Testis (tissue), 3 donors: ENCODE results near the gene SCPEP1. TPM values are rescaled to one million over a fixed set of nuclear protein-coding genes. Genes with fewer than 3 reads are reported as not detected.

Experiments used
- DNase-seq: peaks from one replicate; pipeline ENCODE4 v3.0.0-alpha.2; 2019
- H3K27ac ChIP-seq, 2 donors: fragments of 200-600 bp; sonication (generic); one replicate each; pipeline ENCODE4 v1.5.1; 2019
- H3K27me3 ChIP-seq: fragments of 200-600 bp; sonication (generic); one replicate; pipeline ENCODE4 v1.5.1; 2019
- H3K36me3 ChIP-seq: fragments of 200-600 bp; sonication (generic); one replicate; pipeline ENCODE4 v1.5.1; 2017; ENCODE audit warnings: low read depth; ENCODE audit errors: missing control alignments
- H3K4me1 ChIP-seq: fragments of 200-600 bp; sonication (generic); one replicate; pipeline ENCODE4 v1.5.1; 2019
- H3K4me3 ChIP-seq, 2 donors: fragments of 200-600 bp; sonication (generic); one replicate each; pipeline ENCODE4 v1.5.1; 2017 to 2019
- H3K9me3 ChIP-seq: fragments of 200-600 bp; sonication (generic); one replicate; pipeline ENCODE4 v1.5.1; 2017
- POLR2A ChIP-seq: fragments of 450-650 bp; IDR thresholded peaks from one replicate; pipeline ENCODE4 v1.6.1; 2017; ENCODE audit warnings: antibody characterized with exemption, mild to moderate bottlenecking, moderate library complexity
- WGBS, 2 donors: methylation state at CpG; one replicate each; pipeline ENCODE4 v1.1.5; 2018; 5-methylcytosine and 5-hydroxymethylcytosine counted together
- intact Hi-C: fragments of 100-400 bp; cut with DNase I; formaldehyde crosslinking; loops from one replicate; pipeline ENCODE4 v1.15.1; 2023; ENCODE audit warnings: low total_unique reads
- polyA plus RNA-seq: library from polyadenylated mRNA; stranded (reverse); fragments of 350-450 nt; fragmentation: Illumina TruSeq; extraction: RNeasy Lipid Tissue Mini Kit (QIAGEN cat#74804); gene quantifications from one replicate; pipeline ENCODE4 v1.2.3, GENCODE V29; 2014; ENCODE audit warnings: low read depth, low replicate concordance; ENCODE audit not compliant: insufficient read depth
- total RNA-seq, 2 donors: library from RNA; depleted of rRNA; stranded (reverse); fragments of >200 nt; gene quantifications; one replicate each; pipeline ENCODE4 v1.2.3, GENCODE V29; 2016
- TF ChIP-seq, protein P1 (sequence below), 3 experiments: fragments of 450-650 bp in 2 of 3; fragments of 200-600 bp in 1 of 3; sonication (generic) in 1 of 3; IDR thresholded peaks; one replicate each; pipeline ENCODE4 v1.5.1; 2016 to 2019; ENCODE audit warnings: antibody characterized with exemption in 3 of 3, mild to moderate bottlenecking in 2 of 3, moderate library complexity in 1 of 3

The SCPEP1 gene
- total and polyA plus RNA-seq, 3 donors from 2014 or later = 30.7 to 55.7 (median 35.2) TPM

DNA sequence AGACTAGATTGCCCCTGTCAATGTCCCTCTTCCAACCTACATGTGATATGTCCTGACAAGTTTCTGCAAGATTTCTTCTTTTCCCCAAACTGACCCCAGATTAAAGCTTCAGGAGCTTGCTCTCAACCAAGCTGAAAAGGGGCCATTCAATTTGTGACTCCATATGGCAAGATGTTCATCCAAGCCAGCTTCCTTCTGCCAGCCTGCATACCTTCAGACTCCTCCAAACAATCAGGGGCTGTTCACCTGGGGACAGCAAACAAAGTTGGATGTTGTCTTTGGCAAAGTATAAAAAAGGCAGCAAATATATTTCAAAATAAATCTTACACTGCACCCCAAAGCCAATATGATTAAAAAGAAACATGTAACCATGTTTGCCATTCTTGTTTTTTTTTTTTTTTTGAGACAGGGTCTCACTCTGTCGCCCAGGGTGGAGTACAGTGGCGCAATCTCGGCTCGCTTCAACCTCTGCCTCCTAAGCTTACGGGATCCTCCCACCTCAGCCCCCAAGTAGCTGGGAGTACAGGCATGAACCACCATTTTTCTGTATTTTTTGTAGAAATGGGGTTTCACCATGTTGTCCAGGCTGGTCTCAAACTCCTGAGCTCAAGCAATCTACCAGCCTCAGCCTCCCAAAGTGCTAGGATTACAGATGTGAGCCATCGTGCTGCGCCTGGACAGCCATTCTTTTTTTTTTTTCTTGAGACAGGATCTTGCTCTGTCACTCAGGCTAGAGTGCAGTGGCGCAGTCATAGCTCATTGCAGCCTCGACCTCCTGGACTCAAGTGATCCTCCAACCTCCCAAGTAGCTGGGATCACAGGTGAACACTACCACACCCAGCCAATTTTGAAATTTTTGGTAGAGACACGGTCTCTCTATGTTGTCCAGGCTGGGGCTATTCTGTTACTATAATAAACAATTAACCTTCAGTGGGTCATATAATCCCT lies 57.1 kb downstream of the SCPEP1 start:
- H3K27me3 ChIP-seq = no peaks in the 10 kb centered on the region
- 85 to 88% methylated on average over 10 of the region's 10 CpGs for WGBS, 2 donors
- no peak overlapping the region for H3K27ac ChIP-seq
- no peaks in the 10 kb centered on the region for H3K36me3 ChIP-seq
- no peak for DNase-seq
- no peaks in the 10 kb centered on the region for H3K9me3 ChIP-seq
- intact Hi-C loops = no loop called here
- TF ChIP-seq, protein P1, sequence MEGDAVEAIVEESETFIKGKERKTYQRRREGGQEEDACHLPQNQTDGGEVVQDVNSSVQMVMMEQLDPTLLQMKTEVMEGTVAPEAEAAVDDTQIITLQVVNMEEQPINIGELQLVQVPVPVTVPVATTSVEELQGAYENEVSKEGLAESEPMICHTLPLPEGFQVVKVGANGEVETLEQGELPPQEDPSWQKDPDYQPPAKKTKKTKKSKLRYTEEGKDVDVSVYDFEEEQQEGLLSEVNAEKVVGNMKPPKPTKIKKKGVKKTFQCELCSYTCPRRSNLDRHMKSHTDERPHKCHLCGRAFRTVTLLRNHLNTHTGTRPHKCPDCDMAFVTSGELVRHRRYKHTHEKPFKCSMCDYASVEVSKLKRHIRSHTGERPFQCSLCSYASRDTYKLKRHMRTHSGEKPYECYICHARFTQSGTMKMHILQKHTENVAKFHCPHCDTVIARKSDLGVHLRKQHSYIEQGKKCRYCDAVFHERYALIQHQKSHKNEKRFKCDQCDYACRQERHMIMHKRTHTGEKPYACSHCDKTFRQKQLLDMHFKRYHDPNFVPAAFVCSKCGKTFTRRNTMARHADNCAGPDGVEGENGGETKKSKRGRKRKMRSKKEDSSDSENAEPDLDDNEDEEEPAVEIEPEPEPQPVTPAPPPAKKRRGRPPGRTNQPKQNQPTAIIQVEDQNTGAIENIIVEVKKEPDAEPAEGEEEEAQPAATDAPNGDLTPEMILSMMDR (IDR thresholded peaks at IDR 0.05) = no peak
- TF ChIP-seq POLR2A = no peak
- H3K4me1 ChIP-seq = no peaks in the 10 kb centered on the region
- H3K4me3 ChIP-seq = no peak overlapping the region

DNA sequence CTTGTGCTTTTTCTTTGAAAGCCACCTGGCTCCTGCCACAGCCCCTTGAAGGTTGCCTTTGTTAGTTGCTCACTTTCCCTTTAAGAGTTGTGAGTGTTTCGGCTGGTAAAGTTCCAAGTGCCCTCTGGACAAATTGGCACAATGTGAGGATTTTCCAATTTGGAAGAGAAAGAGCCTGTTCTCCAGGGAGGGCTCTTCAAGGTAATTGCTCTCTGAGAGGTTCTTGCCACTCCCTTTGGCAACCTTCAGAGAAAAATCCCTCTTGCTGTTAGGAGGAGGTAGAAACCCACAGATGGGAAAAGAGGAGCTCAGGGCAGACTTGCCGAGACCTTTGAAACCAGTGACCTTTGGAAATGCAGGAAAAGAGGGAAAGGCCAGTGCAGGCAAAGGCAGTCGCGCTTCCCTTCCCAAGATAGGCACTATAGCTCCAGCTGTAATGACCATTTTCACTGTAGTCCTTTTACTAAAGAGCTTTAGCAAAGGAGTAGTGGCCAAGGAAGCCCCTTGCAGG lies 58.1 kb downstream of the SCPEP1 start:
- 66 to 74% methylated on average over 4 of the region's 4 CpGs for WGBS, 2 donors
- Histone ChIP-seq H3K36me3 (no peaks in the 10 kb centered on the region), H3K27me3 (no peaks in the 10 kb centered on the region), H3K9me3 (no peaks in the 10 kb centered on the region), H3K4me3 (no peak overlapping the region), H3K4me1 (no peaks in the 10 kb centered on the region), H3K27ac (no peak overlapping the region)
- TF ChIP-seq, protein P1 (IDR thresholded peaks at IDR 0.05) = no peak
- no peak for TF ChIP-seq POLR2A
- intact Hi-C loops = no loop called here
- no peak for DNase-seq

DNA sequence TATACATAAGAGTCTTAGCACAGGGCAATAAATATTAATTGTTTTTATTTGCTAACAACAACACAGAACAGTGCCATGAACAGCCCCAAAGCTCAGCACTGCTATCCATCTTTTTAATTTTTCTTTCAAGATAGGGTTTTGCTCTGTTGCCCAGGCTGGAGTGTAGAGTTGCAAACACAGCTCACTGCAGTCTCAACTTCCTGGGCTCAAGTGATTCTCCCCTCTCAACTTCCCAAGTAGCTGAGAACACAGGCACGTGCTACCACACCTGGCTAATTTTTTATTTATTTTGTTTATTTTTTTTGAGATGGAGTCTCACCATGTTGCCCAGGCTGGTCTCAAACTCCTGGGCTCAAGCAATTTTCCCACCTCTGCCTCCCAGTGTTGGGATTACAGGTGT lies 59.5 kb downstream of the SCPEP1 start:
- 71 to 74% methylated on average over 1 of the region's 1 CpG for WGBS, 2 donors
- no peak overlapping the region for H3K4me3 ChIP-seq
- no peaks in the 10 kb centered on the region for H3K27me3 ChIP-seq
- TF ChIP-seq POLR2A = no peak
- TF ChIP-seq, protein P1 (IDR thresholded peaks at IDR 0.05) = no peak
- no peaks in the 10 kb centered on the region for H3K4me1 ChIP-seq
- H3K9me3 ChIP-seq = no peaks in the 10 kb centered on the region
- H3K27ac ChIP-seq = no peak overlapping the region
- no peak for DNase-seq
- intact Hi-C loops = no loop called here
- no peaks in the 10 kb centered on the region for H3K36me3 ChIP-seq

DNA sequence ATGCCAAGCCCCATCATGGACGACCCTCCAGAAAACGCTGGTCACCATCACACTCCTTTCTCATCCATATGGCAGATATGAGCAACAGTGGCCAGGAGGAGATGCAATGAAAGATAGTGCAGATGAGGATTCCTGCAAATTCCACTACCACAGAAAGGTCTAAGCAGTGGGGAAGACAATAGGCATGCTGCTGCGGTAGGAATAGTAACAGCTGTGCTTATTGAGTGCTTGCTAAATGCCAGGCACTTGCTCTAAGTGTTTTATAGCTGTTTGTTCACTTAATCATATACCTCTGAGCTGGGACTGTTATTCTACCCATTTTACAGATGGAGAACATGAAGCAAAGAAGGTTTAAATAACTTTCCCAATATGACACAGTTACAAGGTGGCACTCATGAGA lies 60.6 kb downstream of the SCPEP1 start:
- H3K27ac ChIP-seq = no peak overlapping the region
- WGBS, 2 donors = 67 to 73% methylated on average over 3 of the region's 3 CpGs
- H3K36me3 ChIP-seq = no peaks in the 10 kb centered on the region
- DNase-seq = no peak
- H3K27me3 ChIP-seq = no peaks in the 10 kb centered on the region
- TF ChIP-seq, protein P1 (IDR thresholded peaks at IDR 0.05) = no peak
- TF ChIP-seq POLR2A = no peak
- H3K4me3 ChIP-seq = no peak overlapping the region
- H3K4me1 ChIP-seq = no peaks in the 10 kb centered on the region
- intact Hi-C loops = no loop called here
- no peaks in the 10 kb centered on the region for H3K9me3 ChIP-seq
